Nephron (organoid): Measurements from ENCODE around the gene COL1A1.

Experiments
- H3K27ac Mint-ChIP-seq, 3 experiments: 2 replicates each; pipeline ENCODE4 v1.8.0; 2020; ENCODE audit warnings: mixed read lengths in 3 of 3, mild to moderate bottlenecking in 2 of 3, moderate library complexity in 1 of 3
- H3K27me3 Mint-ChIP-seq: 2 replicates; pipeline ENCODE4 v1.8.0; 2021; ENCODE audit warnings: low read depth, mild to moderate bottlenecking, moderate library complexity, mixed read lengths
- H3K36me3 Mint-ChIP-seq: 2 replicates; pipeline ENCODE4 v1.8.0; 2020; ENCODE audit warnings: low read depth, mixed read lengths
- H3K4me1 Mint-ChIP-seq: 2 replicates; pipeline ENCODE4 v1.8.0; 2020; ENCODE audit warnings: mixed read lengths
- H3K4me3 Mint-ChIP-seq, 3 experiments: 2 replicates each; pipeline ENCODE4 v1.8.0; 2020; ENCODE audit warnings: mild to moderate bottlenecking in 3 of 3, mixed read lengths in 3 of 3, moderate library complexity in 2 of 3
- H3K9me3 Mint-ChIP-seq: 2 replicates; pipeline ENCODE4 v1.8.0; 2020; ENCODE audit warnings: mixed read lengths
- CTCF ChIP-seq, 3 experiments: fragments of 200-600 bp; sonication (generic); IDR thresholded peaks; one replicate each; pipeline ENCODE4 v1.5.0; 2021; ENCODE audit warnings: antibody characterized with exemption in 3 of 3; ENCODE audit not compliant: unreplicated experiment in 3 of 3

Gene COL1A1

DNA sequence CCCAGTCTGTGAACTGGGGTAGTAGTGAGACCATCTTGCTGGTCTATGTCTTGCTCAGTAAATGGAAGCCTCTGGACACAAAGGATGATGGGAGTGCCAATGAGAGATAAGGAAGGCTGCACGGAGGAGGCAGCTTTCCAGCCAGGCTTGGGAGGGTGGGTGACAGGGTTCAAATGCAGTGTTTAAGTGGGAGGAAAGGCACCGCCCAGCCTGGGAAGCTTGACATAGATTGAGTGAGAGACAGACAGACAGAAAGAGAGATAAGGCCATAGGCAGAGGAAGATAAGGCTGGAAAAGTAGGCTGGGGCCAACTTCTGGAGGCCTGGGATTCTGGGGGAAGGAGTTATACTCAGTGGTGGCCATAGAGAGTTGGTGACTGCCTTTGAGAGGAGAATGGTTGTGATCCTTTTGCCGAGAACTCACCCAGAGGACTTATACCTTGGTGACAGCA is 7.2 kb upstream of the COL1A1 start:
- H3K27me3 Mint-ChIP-seq = peaks cover 23% of the 10 kb centered on the region
- H3K9me3 Mint-ChIP-seq = no peaks in the 10 kb centered on the region
- peak overlapping the region; percentile 24 to 53 (median 36) for H3K4me3 Mint-ChIP-seq
- TF ChIP-seq CTCF (IDR thresholded peaks at IDR 0.05; ENCODE audit: unreplicated experiment in 3 of 3) = no peak
- H3K27ac Mint-ChIP-seq = peak overlapping the region; percentile 98 to 100 (median 99)
- H3K4me1 Mint-ChIP-seq = peaks cover 100% of the 10 kb centered on the region
- no peaks in the 10 kb centered on the region for H3K36me3 Mint-ChIP-seq

GRCh38 chr17:50207792-50208567 is 6.5 kb upstream of the COL1A1 start:
- Mint-ChIP-seq H3K27me3 (peaks cover 19% of the 10 kb centered on the region), H3K4me1 (peaks cover 99% of the 10 kb centered on the region), H3K9me3 (no peaks in the 10 kb centered on the region), H3K27ac (peak overlapping the region; percentile 98 to 100 (median 99)), H3K4me3 (peak overlapping the region in 2 of 3 experiments; percentile 6 to 28), H3K36me3 (no peaks in the 10 kb centered on the region)
- TF ChIP-seq CTCF (IDR thresholded peaks at IDR 0.05; ENCODE audit: unreplicated experiment in 3 of 3) = no peak

DNA sequence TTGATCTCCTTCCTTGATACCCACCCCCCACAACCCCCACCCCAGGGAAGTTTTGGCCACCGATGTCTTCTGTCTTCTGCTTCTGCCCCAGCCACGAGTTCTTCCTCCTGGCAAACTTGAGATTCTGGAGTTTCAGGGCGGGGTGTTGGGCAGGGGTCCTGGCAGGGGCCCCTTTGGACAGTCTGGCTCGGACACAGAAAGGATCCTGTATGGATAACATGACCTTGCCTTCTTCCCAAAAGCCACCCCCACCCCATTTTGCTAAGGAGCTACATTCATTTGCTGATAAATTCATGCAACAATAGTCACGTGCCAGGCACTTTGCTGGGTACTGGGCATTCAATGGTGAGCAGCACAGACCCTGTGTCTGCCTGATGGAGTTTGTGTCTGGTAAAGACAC is 5.9 kb upstream of the COL1A1 start:
- Mint-ChIP-seq H3K27me3 (peaks cover 24% of the 10 kb centered on the region), H3K4me1 (peaks cover 99% of the 10 kb centered on the region), H3K4me3 (peak overlapping the region; percentile 6 to 31 (median 26)), H3K27ac (peak overlapping the region; percentile 98 to 100 (median 99)), H3K9me3 (no peaks in the 10 kb centered on the region), H3K36me3 (no peaks in the 10 kb centered on the region)
- TF ChIP-seq CTCF (IDR thresholded peaks at IDR 0.05; ENCODE audit: unreplicated experiment in 3 of 3) = no peak

- Mint-ChIP-seq H3K9me3 (no peaks in the 10 kb centered on the region), H3K36me3 (no peaks in the 10 kb centered on the region), H3K4me3 (peak overlapping the region; percentile 68 to 72 (median 71)), H3K27ac (peak overlapping the region; percentile 98 to 100 (median 99)), H3K27me3 (peaks cover 29% of the 10 kb centered on the region), H3K4me1 (peaks cover 98% of the 10 kb centered on the region)
- no peak for TF ChIP-seq CTCF (IDR thresholded peaks at IDR 0.05; ENCODE audit: unreplicated experiment in 3 of 3)
Measured at GRCh38 chr17:50206604-50207293, 5.3 kb upstream of the COL1A1 start.

GRCh38 chr17:50205963-50206505 is 4.6 kb upstream of the COL1A1 start:
- Mint-ChIP-seq H3K27me3 (peaks cover 34% of the 10 kb centered on the region), H3K4me1 (peaks cover 95% of the 10 kb centered on the region), H3K27ac (peak overlapping the region; percentile 98 to 100 (median 99)), H3K36me3 (no peaks in the 10 kb centered on the region), H3K4me3 (peak overlapping the region; percentile 58 to 81 (median 81)), H3K9me3 (no peaks in the 10 kb centered on the region)
- TF ChIP-seq CTCF (IDR thresholded peaks at IDR 0.05; ENCODE audit: unreplicated experiment in 3 of 3) = no peak
